ENCODE results near the gene SMURF1.

The SMURF1 gene

DNA sequence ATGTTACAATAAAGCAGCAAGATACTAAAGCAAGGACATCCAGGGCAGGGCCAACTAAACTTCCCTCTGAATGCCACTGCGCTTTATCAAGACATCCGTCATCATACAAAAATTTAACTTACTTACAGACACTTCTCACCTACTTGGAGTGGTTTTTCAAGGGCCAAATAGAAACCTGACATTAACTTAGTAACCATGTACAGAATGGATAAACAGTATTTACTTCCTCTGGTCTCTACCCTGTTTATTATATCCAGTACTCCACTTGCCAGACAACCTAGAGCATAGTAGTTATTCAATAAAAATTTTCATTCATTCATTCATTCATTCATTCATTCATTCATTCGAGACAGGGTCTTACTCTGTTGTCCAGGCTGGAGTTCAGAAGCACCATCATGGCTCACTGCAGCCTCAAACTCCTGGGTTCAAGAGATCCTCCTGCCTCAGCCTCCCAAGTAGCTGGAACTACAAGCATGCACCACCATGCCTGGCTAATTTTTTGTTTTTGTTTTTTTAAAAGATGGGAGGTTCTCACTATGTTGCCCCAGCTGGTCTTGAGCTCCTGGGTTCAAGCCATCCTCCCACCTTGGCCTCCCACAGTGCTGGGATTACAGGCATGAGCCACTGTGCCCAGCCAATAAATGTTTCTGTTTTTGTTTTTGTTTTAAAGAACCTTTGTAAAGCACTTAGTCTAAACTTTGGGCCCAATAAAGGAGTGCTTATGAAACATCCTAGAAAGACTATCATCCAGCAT is 19.0 kb downstream of the SMURF1 start:
- no peak for DNase-seq (ENCODE audit: insufficient read length, low spot score)
- no peak for FAIRE-seq
- TF ChIP-seq PAX5 (IDR thresholded peaks at IDR 0.05; ENCODE audit: insufficient read depth, low read length, severe bottlenecking) (no peak), POLR2AphosphoS5 (IDR thresholded peaks at IDR 0.05; ENCODE audit: low read depth, low read length) (no peak), SPI1 (IDR thresholded peaks at IDR 0.05; ENCODE audit: low read depth, low read length) (no peak), POU2F2 (IDR thresholded peaks at IDR 0.05; ENCODE audit: low read depth, low read length) (no peak), POLR2A (IDR thresholded peaks at IDR 0.05; ENCODE audit: low read depth, low read length) (no peak), TAF1 (IDR thresholded peaks at IDR 0.05; ENCODE audit: low read depth, low read length) (no peak)

DNA sequence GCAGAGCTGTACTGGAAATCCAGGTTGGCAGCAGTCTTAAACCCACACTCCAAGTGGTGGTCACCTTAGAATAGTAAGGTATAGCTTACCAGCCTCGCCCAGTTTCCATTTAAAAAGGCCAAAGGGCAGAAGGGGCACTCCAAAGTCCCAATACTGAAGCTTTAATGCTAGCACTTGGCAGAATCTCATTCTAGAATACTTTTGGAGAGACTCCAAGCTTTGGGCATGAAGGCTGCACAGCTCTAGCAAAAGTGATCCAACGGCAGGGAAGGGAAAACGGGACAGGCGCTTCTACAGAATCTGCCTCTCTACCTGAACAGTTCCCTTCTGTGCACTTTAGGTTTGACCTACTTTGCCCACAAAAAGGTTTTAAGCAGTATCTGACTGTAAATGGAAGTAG is 19.7 kb downstream of the SMURF1 start:
- no peak for DNase-seq (ENCODE audit: insufficient read length, low spot score)
- TF ChIP-seq PAX5 (IDR thresholded peaks at IDR 0.05; ENCODE audit: insufficient read depth, low read length, severe bottlenecking) = no peak
- TF ChIP-seq TAF1 (IDR thresholded peaks at IDR 0.05; ENCODE audit: low read depth, low read length) = no peak
- no peak for TF ChIP-seq POLR2A (IDR thresholded peaks at IDR 0.05; ENCODE audit: low read depth, low read length)
- no peak for TF ChIP-seq POLR2AphosphoS5 (IDR thresholded peaks at IDR 0.05; ENCODE audit: low read depth, low read length)
- TF ChIP-seq SPI1 (IDR thresholded peaks at IDR 0.05; ENCODE audit: low read depth, low read length) = no peak
- TF ChIP-seq POU2F2 (IDR thresholded peaks at IDR 0.05; ENCODE audit: low read depth, low read length) = no peak
- no peak for FAIRE-seq

GRCh38 chr7:99123571-99124033 is 20.3 kb downstream of the SMURF1 start:
- TF ChIP-seq POLR2A (IDR thresholded peaks at IDR 0.05; ENCODE audit: low read depth, low read length) (no peak), POLR2AphosphoS5 (IDR thresholded peaks at IDR 0.05; ENCODE audit: low read depth, low read length) (no peak), TAF1 (IDR thresholded peaks at IDR 0.05; ENCODE audit: low read depth, low read length) (no peak), SPI1 (IDR thresholded peaks at IDR 0.05; ENCODE audit: low read depth, low read length) (no peak), PAX5 (IDR thresholded peaks at IDR 0.05; ENCODE audit: insufficient read depth, low read length, severe bottlenecking) (no peak), POU2F2 (IDR thresholded peaks at IDR 0.05; ENCODE audit: low read depth, low read length) (no peak)

GRCh38 chr7:99122762-99123161 is 21.1 kb downstream of the SMURF1 start:
- TF ChIP-seq TAF1 (IDR thresholded peaks at IDR 0.05; ENCODE audit: low read depth, low read length) (no peak), PAX5 (IDR thresholded peaks at IDR 0.05; ENCODE audit: insufficient read depth, low read length, severe bottlenecking) (no peak), POLR2A (IDR thresholded peaks at IDR 0.05; ENCODE audit: low read depth, low read length) (no peak), POU2F2 (IDR thresholded peaks at IDR 0.05; ENCODE audit: low read depth, low read length) (no peak), SPI1 (IDR thresholded peaks at IDR 0.05; ENCODE audit: low read depth, low read length) (no peak), POLR2AphosphoS5 (IDR thresholded peaks at IDR 0.05; ENCODE audit: low read depth, low read length) (no peak)
- FAIRE-seq (no peak), DNase-seq (ENCODE audit: insufficient read length, low spot score) (no peak)

More at GRCh38 chr7:99123571-99124033, 20.3 kb downstream of the SMURF1 start:
- DNase-seq (ENCODE audit: insufficient read length, low spot score) = no peak
- FAIRE-seq = no peak

DNA sequence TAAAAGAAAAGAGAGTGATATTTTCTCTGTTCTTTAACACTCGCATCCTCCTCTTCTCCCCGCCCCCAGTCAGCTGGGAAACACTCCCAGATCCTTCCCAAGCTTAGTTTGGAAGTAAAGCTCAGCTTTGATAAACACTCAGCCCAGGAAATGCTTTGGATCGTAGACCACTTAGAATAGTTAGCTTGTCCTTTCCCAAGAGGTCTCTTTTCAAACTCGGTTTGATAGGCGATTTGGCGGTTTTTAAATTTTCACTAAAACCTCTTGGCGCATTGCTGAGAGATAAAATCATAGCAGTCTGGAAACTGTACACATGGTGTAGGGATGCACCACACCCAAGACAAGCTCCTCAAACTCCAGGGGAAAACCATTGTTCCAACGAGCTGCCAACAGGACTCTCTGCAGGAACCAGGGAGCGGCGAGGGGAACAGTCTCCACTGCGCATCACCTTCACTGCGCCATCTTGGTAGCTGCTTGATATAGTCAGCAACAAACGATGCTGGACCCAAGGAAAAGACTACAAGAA is 22.3 kb downstream of the SMURF1 start:
- FAIRE-seq (no peak), DNase-seq (ENCODE audit: insufficient read length, low spot score) (no peak)
- TF ChIP-seq POU2F2 (IDR thresholded peaks at IDR 0.05; ENCODE audit: low read depth, low read length) (no peak), TAF1 (IDR thresholded peaks at IDR 0.05; ENCODE audit: low read depth, low read length) (no peak), POLR2A (IDR thresholded peaks at IDR 0.05; ENCODE audit: low read depth, low read length) (no peak), SPI1 (IDR thresholded peaks at IDR 0.05; ENCODE audit: low read depth, low read length) (no peak), PAX5 (IDR thresholded peaks at IDR 0.05; ENCODE audit: insufficient read depth, low read length, severe bottlenecking) (no peak), POLR2AphosphoS5 (IDR thresholded peaks at IDR 0.05; ENCODE audit: low read depth, low read length) (no peak)

GRCh38 chr7:99120916-99121315 is 23.0 kb downstream of the SMURF1 start:
- FAIRE-seq (no peak), DNase-seq (ENCODE audit: insufficient read length, low spot score) (no peak)
- no peak for TF ChIP-seq PAX5 (IDR thresholded peaks at IDR 0.05; ENCODE audit: insufficient read depth, low read length, severe bottlenecking)
- TF ChIP-seq POLR2AphosphoS5 (IDR thresholded peaks at IDR 0.05; ENCODE audit: low read depth, low read length) = no peak
- TF ChIP-seq SPI1 (IDR thresholded peaks at IDR 0.05; ENCODE audit: low read depth, low read length) = no peak
- TF ChIP-seq TAF1 (IDR thresholded peaks at IDR 0.05; ENCODE audit: low read depth, low read length) = no peak
- no peak for TF ChIP-seq POLR2A (IDR thresholded peaks at IDR 0.05; ENCODE audit: low read depth, low read length)
- no peak for TF ChIP-seq POU2F2 (IDR thresholded peaks at IDR 0.05; ENCODE audit: low read depth, low read length)

- no peak for DNase-seq (ENCODE audit: insufficient read length, low spot score)
- TF ChIP-seq POU2F2 (IDR thresholded peaks at IDR 0.05; ENCODE audit: low read depth, low read length) = no peak
- TF ChIP-seq PAX5 (IDR thresholded peaks at IDR 0.05; ENCODE audit: insufficient read depth, low read length, severe bottlenecking) = no peak
- no peak for TF ChIP-seq POLR2AphosphoS5 (IDR thresholded peaks at IDR 0.05; ENCODE audit: low read depth, low read length)
- no peak for FAIRE-seq
Observed at GRCh38 chr7:99120501-99120900, 23.4 kb downstream of the SMURF1 start.

- no peak for FAIRE-seq
- TF ChIP-seq PAX5 (IDR thresholded peaks at IDR 0.05; ENCODE audit: insufficient read depth, low read length, severe bottlenecking) (no peak), TAF1 (IDR thresholded peaks at IDR 0.05; ENCODE audit: low read depth, low read length) (no peak), POLR2AphosphoS5 (IDR thresholded peaks at IDR 0.05; ENCODE audit: low read depth, low read length) (no peak)
Observed at GRCh38 chr7:99118077-99118476, 25.8 kb downstream of the SMURF1 start.

GRCh38 chr7:99116144-99116543 is 27.8 kb downstream of the SMURF1 start:
- no peak for TF ChIP-seq SPI1 (IDR thresholded peaks at IDR 0.05; ENCODE audit: low read depth, low read length)
- TF ChIP-seq POLR2AphosphoS5 (IDR thresholded peaks at IDR 0.05; ENCODE audit: low read depth, low read length) = no peak
- no peak for TF ChIP-seq TAF1 (IDR thresholded peaks at IDR 0.05; ENCODE audit: low read depth, low read length)
- TF ChIP-seq PAX5 (IDR thresholded peaks at IDR 0.05; ENCODE audit: insufficient read depth, low read length, severe bottlenecking) = no peak
- TF ChIP-seq POU2F2 (IDR thresholded peaks at IDR 0.05; ENCODE audit: low read depth, low read length) = no peak
- TF ChIP-seq POLR2A (IDR thresholded peaks at IDR 0.05; ENCODE audit: low read depth, low read length) = no peak
- FAIRE-seq (no peak), DNase-seq (ENCODE audit: insufficient read length, low spot score) (no peak)

More at GRCh38 chr7:99118077-99118476, 25.8 kb downstream of the SMURF1 start:
- no peak for DNase-seq (ENCODE audit: insufficient read length, low spot score)

All from GM12891 (cell line).